HepG2 (cell line): ENCODE data around the gene POU4F2. TPM values are rescaled to one million over a fixed set of nuclear protein-coding genes. Genes with fewer than 3 reads are reported as not detected.

ENCODE experiments used
- ATAC-seq: fragments of 200-7000 bp; cut with Tn5 transposase; 3 replicates; pipeline ENCODE4 v1.9.1; 2020; ENCODE audit warnings: mild to moderate bottlenecking, moderate library complexity
- BruUV-seq: library from RNA; stranded (reverse); fragments of 400-500 nt; replicated peaks from 2 replicates; lab custom pipeline; 2021; lab: Mats Ljungman, UMichigan
- CTCF ChIA-PET: fragments of 300-600 bp; formaldehyde crosslinking; extraction: SDS; loops from one replicate; lab custom pipeline; 2021; ENCODE audit warnings: low total read pairs, inconsistent platforms, low intra/inter-chr PET ratio; lab: Yijun Ruan, JAX
- POLR2A ChIA-PET: fragments of 350-600 bp; sonication (Branson Sonifier 250); formaldehyde crosslinking; loops from one replicate; lab custom pipeline; 2020; ENCODE audit warnings: antibody characterized with exemption, inconsistent platforms; lab: Yijun Ruan, JAX
- DNase-seq: peaks from one replicate; pipeline ENCODE4 v3.0.0-alpha.2; 2015; ENCODE audit warnings: low spot score
- FAIRE-seq: peaks from 3 replicates; lab custom pipeline; 2011; peaks lifted over from hg19 to GRCh38; lab: Jason Lieb, UNC
- H2AFZ ChIP-seq: one replicate; pipeline ENCODE4 v1.6.1; 2011; ENCODE audit warnings: low read length, inconsistent platforms
- H3K27ac ChIP-seq: fragments of 300-600 bp; 3 replicates; pipeline ENCODE4 v1.8.0; 2011; ENCODE audit warnings: mixed run types, mild to moderate bottlenecking, mixed read lengths, low read length, inconsistent platforms; ENCODE audit not compliant: insufficient read depth; ENCODE audit errors: extremely low read length
- H3K27me3 ChIP-seq, 2 experiments: fragments of 200-600 bp in 1 of 2; 2 replicates in 1 of 2; 3 replicates in 1 of 2; pipeline versions ENCODE4 v1.6.0 to v1.8.0; 2011; ENCODE audit warnings: low read length in 2 of 2, mild to moderate bottlenecking in 2 of 2, moderate library complexity in 2 of 2, inconsistent platforms in 1 of 2; ENCODE audit not compliant: insufficient read depth in 2 of 2, control insufficient read depth in 1 of 2
- H3K36me3 ChIP-seq, 2 experiments: fragments of 200-600 bp in 1 of 2; replicated peaks in 1 of 2; 2 replicates in 1 of 2; 3 replicates in 1 of 2; pipeline versions ENCODE4 v1.5.1 to v1.8.0; 2011; ENCODE audit warnings: low read length in 2 of 2, inconsistent platforms in 1 of 2; ENCODE audit not compliant: insufficient read depth in 2 of 2, control insufficient read depth in 1 of 2
- H3K4me1 ChIP-seq: 2 replicates; pipeline ENCODE4 v1.5.1; 2012; ENCODE audit warnings: low read length, inconsistent platforms; ENCODE audit not compliant: insufficient read depth
- H3K4me2 ChIP-seq: 2 replicates; pipeline ENCODE4 v1.6.0; 2011; ENCODE audit warnings: low read depth, low read length, inconsistent platforms
- H3K4me3 ChIP-seq, 3 experiments: fragments of 200-600 bp in 1 of 3; sonication (generic), shearing (Covaris generic) in 1 of 3; replicated peaks in 1 of 3; 2 replicates each; pipeline ENCODE4 v1.5.1; 2011 to 2016; ENCODE audit warnings: low read length in 3 of 3, inconsistent platforms in 2 of 3, low read depth in 2 of 3, mild to moderate bottlenecking in 2 of 3, control low read depth in 1 of 3, mixed read lengths in 1 of 3; ENCODE audit not compliant: insufficient read depth in 1 of 3
- H3K79me2 ChIP-seq: one replicate; pipeline ENCODE4 v1.6.1; 2011; ENCODE audit warnings: low read length, inconsistent platforms; ENCODE audit not compliant: insufficient read depth
- H3K9ac ChIP-seq: 2 replicates; pipeline ENCODE4 v1.6.0; 2011; ENCODE audit warnings: mild to moderate bottlenecking, low read depth, low read length, inconsistent platforms; ENCODE audit not compliant: insufficient read depth
- H3K9me3 ChIP-seq: 2 replicates; pipeline ENCODE4 v1.5.1; 2012; ENCODE audit warnings: mild to moderate bottlenecking, low read length
- H4K20me1 ChIP-seq: 2 replicates; pipeline ENCODE4 v1.6.0; 2011; ENCODE audit warnings: inconsistent platforms, mild to moderate bottlenecking, low read length, moderate library complexity; ENCODE audit not compliant: insufficient read depth
- ARHGAP35 ChIP-seq: sonication (generic); formaldehyde crosslinking; IDR thresholded peaks from 2 replicates; pipeline ENCODE4 v1.9.0; 2022; ENCODE audit warnings: mild to moderate bottlenecking, inconsistent platforms, moderate library complexity, missing genetic modification reagents, borderline replicate concordance
- CENPT ChIP-seq: sonication (generic); formaldehyde crosslinking; IDR thresholded peaks from 2 replicates; pipeline ENCODE4 v1.8.0; 2022; ENCODE audit warnings: low read depth, mild to moderate bottlenecking, moderate library complexity, missing genetic modification reagents
- FOXK2 ChIP-seq: fragments of 450-650 bp; IDR thresholded peaks from 2 replicates; pipeline ENCODE4 v1.6.1; 2016
- FOXP1 ChIP-seq, 2 experiments: fragments of 450-650 bp in 1 of 2; IDR thresholded peaks; 2 replicates each; pipeline ENCODE4 v1.6.1; 2017 to 2018; ENCODE audit warnings: antibody characterized with exemption in 1 of 2
- KAT7 ChIP-seq: IDR thresholded peaks from 2 replicates; pipeline ENCODE4 v1.6.1; 2018; ENCODE audit warnings: borderline replicate concordance, missing compliant biosample characterization
- KMT2B ChIP-seq: IDR thresholded peaks from 2 replicates; pipeline ENCODE4 v1.6.1; 2016; ENCODE audit warnings: missing genetic modification reagents, missing compliant biosample characterization
- ZNF24 ChIP-seq: fragments of 450-650 bp; IDR thresholded peaks from 2 replicates; pipeline ENCODE4 v1.6.1; 2017; ENCODE audit warnings: antibody characterized with exemption, mild to moderate bottlenecking
- ZNF30 ChIP-seq: sonication (generic); formaldehyde crosslinking; IDR thresholded peaks from 2 replicates; pipeline ENCODE4 v1.5.0; 2020; ENCODE audit warnings: mild to moderate bottlenecking, missing genetic modification reagents
- ZNF772 ChIP-seq: sonication (generic); formaldehyde crosslinking; IDR thresholded peaks from 2 replicates; pipeline ENCODE4 v1.5.0; 2020; ENCODE audit warnings: mild to moderate bottlenecking, missing genetic modification reagents
- ZNF790 ChIP-seq: sonication (generic); formaldehyde crosslinking; IDR thresholded peaks from 2 replicates; pipeline ENCODE4 v1.8.0; 2022; ENCODE audit warnings: missing genetic modification reagents, mild to moderate bottlenecking, borderline replicate concordance
- ZNF883 ChIP-seq: sonication (generic); formaldehyde crosslinking; IDR thresholded peaks from 2 replicates; pipeline ENCODE4 v1.5.1; 2020; ENCODE audit warnings: mild to moderate bottlenecking, missing genetic modification reagents; ENCODE audit errors: not compliant biosample characterization
- WGBS: methylation state at CpG from one replicate; pipeline ENCODE4 v1.1.6; 2017; ENCODE audit warnings: low lambda C conversion rate; 5-methylcytosine and 5-hydroxymethylcytosine counted together
- in situ Hi-C: cut with HindIII; loops from 2 replicates; pipeline ENCODE4 v1.10.0; 2017; ENCODE audit warnings: low pct_unique_long_range_greater_than_20kb; ENCODE audit not compliant: extremely low pct_ligation_motif_present
- intact Hi-C: fragments of 100-400 bp; cut with micrococcal nuclease; formaldehyde crosslinking; loops from one replicate; pipeline ENCODE4 v1.10.0; 2022; ENCODE audit not compliant: unreplicated experiment
- polyA plus RNA-seq, 8 experiments: library from polyadenylated mRNA; depleted of rRNA in 3 of 8; stranded (reverse) in 7 of 8; unstranded in 1 of 8; fragments of >200 nt; fragmentation: Illumina TruSeq in 4 of 8; extraction: Trizol in 4 of 8; gene quantifications; 2 replicates each; pipeline versions ENCODE4 v1.2.1 to v1.2.3, GENCODE V29; 2011 to 2016; ENCODE audit warnings: low read depth in 4 of 8, missing spikeins in 1 of 8, mixed read lengths in 1 of 8; ENCODE audit not compliant: insufficient read depth in 1 of 8
- total RNA-seq, 5 experiments: library from RNA; depleted of rRNA; stranded (reverse); fragments of >200 nt; fragmentation: Illumina TruSeq; extraction: Trizol; gene quantifications; 2 replicates each; pipeline ENCODE4 v1.2.3, GENCODE V29; 2016; ENCODE audit warnings: low read depth in 1 of 5
- TF ChIP-seq, protein P1 (sequence below): sonication (generic); formaldehyde crosslinking; IDR thresholded peaks from one replicate; pipeline ENCODE4 v1.5.1; 2020; ENCODE audit warnings: mild to moderate bottlenecking, missing genetic modification reagents; ENCODE audit errors: not compliant biosample characterization
- TF ChIP-seq, protein P2 (sequence below): sonication (generic); formaldehyde crosslinking; conservative IDR thresholded peaks from 2 replicates; pipeline ENCODE4 v1.4.0; 2020; ENCODE audit warnings: missing genetic modification reagents

The POU4F2 gene
- total and polyA plus RNA-seq, 2 of the 13 experiments (the other 11 are each of a cell fraction or from before 2014, with no cell fraction given) = not detected

DNA sequence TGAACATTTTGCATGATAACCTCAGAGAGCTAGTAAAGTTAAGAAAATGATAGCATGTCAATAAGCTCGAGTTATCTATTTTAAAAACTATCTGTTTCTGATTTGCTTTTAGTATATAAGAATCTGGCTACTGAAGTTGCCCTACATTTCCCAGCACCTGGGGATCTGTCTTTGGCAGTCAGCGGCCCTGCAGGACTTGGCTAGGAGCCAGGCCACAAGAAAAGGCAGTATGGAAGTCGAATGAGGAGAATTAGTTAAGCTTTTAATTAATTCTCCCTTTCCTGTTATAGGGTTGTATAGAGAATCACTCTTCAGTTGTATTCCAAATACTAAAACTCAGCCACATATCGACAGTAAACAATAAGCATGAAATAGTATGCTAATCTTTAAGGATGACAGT lies 22.7 kb downstream of the POU4F2 start:
- Histone ChIP-seq H3K4me2 (no peak overlapping the region), H3K9me3 (no peaks in the 10 kb centered on the region), H3K9ac (no peak overlapping the region), H3K36me3 (no peaks in the 10 kb centered on the region), H3K4me1 (no peaks in the 10 kb centered on the region), H3K27ac (no peak overlapping the region), H3K79me2 (no peaks in the 10 kb centered on the region), H3K4me3 (no peak overlapping the region), H4K20me1 (no peaks in the 10 kb centered on the region), H2AFZ (no peak overlapping the region), H3K27me3 (no peaks in the 10 kb centered on the region)
- WGBS = 2% methylated on average over 4 of the region's 4 CpGs
- POLR2A ChIA-PET = no interaction called here
- intact Hi-C loops (no loop called here), in situ Hi-C loops (no loop called here)
- DNase-seq = no peak
- BruUV-seq = no TSS peak
- FAIRE-seq = no peak
- CTCF ChIA-PET = no interaction called here
- ATAC-seq = no peak
- TF ChIP-seq, protein P1, sequence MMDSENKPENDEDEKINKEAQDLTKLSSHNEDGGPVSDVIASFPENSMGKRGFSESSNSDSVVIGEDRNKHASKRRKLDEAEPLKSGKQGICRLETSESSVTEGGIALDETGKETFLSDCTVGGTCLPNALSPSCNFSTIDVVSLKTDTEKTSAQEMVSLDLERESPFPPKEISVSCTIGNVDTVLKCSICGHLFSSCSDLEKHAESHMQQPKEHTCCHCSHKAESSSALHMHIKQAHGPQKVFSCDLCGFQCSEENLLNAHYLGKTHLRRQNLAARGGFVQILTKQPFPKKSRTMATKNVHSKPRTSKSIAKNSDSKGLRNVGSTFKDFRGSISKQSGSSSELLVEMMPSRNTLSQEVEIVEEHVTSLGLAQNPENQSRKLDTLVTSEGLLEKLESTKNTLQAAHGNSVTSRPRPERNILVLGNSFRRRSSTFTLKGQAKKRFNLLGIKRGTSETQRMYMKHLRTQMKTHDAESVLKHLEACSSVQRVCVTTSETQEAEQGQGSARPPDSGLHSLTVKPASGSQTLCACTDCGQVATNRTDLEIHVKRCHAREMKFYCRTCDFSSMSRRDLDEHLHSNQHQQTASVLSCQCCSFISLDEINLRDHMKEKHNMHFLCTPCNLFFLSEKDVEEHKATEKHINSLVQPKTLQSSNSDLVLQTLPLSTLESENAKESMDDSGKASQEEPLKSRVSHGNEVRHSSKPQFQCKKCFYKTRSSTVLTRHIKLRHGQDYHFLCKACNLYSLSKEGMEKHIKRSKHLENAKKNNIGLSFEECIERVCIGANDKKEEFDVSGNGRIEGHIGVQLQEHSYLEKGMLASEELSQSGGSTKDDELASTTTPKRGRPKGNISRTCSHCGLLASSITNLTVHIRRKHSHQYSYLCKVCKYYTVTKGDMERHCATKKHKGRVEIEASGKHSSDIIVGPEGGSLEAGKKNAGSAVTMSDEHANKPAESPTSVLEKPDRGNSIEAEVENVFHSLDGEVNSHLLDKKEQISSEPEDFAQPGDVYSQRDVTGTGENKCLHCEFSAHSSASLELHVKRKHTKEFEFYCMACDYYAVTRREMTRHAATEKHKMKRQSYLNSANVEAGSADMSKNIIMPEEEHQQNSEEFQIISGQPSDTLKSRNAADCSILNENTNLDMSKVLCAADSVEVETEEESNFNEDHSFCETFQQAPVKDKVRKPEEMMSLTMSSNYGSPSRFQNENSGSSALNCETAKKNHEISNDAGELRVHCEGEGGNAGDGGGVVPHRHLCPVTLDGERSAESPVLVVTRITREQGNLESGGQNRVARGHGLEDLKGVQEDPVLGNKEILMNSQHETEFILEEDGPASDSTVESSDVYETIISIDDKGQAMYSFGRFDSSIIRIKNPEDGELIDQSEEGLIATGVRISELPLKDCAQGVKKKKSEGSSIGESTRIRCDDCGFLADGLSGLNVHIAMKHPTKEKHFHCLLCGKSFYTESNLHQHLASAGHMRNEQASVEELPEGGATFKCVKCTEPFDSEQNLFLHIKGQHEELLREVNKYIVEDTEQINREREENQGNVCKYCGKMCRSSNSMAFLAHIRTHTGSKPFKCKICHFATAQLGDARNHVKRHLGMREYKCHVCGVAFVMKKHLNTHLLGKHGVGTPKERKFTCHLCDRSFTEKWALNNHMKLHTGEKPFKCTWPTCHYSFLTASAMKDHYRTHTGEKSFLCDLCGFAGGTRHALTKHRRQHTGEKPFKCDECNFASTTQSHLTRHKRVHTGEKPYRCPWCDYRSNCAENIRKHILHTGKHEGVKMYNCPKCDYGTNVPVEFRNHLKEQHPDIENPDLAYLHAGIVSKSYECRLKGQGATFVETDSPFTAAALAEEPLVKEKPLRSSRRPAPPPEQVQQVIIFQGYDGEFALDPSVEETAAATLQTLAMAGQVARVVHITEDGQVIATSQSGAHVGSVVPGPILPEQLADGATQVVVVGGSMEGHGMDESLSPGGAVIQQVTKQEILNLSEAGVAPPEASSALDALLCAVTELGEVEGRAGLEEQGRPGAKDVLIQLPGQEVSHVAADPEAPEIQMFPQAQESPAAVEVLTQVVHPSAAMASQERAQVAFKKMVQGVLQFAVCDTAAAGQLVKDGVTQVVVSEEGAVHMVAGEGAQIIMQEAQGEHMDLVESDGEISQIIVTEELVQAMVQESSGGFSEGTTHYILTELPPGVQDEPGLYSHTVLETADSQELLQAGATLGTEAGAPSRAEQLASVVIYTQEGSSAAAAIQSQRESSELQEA = no peak
- TF ChIP-seq ZNF790 (CRISPR knock-in tag) (no peak), ZNF883 (CRISPR knock-in tag) (no peak), ZNF772 (no peak), FOXK2 (no peak), ARHGAP35 (CRISPR knock-in tag) (no peak), ZNF24 (no peak), KAT7 (no peak), KMT2B (CRISPR knock-in tag) (no peak), CENPT (CRISPR knock-in tag) (no peak), ZNF30 (CRISPR knock-in tag) (no peak), FOXP1 (IDR thresholded peaks at IDR 0.05) (no peak), FOXP1 (CRISPR knock-in tag; IDR thresholded peaks at IDR 0.05) (no peak)
- TF ChIP-seq, protein P2, sequence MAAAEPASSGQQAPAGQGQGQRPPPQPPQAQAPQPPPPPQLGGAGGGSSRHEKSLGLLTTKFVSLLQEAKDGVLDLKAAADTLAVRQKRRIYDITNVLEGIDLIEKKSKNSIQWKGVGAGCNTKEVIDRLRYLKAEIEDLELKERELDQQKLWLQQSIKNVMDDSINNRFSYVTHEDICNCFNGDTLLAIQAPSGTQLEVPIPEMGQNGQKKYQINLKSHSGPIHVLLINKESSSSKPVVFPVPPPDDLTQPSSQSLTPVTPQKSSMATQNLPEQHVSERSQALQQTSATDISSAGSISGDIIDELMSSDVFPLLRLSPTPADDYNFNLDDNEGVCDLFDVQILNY (CRISPR knock-in tag) = no peak
